ENCODE results near the gene SYPL2.

SYPL2 gene

DNA sequence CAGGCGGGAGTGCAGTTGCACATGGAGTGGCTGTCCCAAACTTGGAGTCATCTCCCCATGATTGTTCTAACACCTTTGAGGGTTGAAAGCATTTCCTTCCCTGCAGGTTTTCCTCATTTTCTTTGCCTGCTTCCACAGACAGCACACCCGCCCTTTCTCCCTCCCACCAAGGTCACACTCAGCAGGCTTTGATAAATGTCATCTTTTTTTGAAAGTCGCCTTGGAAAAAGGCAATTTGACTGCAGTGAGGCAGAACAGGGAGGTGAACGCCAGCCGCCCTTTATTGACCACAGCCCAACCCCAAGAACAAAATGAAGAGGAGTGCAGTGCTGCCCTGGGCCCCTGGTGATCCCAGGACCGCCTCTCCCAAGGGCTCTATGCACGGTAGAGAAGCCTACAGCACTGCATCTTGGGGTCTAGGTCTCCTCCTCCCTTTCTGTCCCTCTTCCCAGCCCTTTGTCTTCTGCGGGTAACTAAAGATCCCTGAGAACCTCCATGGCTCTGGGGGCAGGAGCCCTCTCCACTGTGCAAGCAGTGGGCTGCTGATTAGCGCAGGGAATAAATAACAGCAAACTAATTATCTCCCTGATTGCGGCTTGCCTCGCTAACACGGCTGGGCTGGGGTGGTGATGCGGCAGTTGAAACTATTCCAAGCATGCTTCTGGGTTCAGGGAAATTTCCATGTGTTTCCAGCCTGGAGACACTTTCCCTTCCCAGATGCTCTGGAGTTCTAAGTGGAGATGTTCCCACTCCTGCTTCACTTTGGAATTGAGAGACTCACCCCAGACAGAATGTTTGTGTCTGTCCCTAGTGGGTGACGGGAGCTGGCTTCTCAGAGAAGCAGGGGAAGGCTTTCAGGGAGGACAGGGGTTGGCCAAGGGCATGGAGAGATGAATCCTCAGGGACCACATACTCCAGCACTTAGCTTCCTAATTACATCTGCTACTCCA lies 54.9 kb downstream of the SYPL2 start:
- no peak for DNase-seq

DNA sequence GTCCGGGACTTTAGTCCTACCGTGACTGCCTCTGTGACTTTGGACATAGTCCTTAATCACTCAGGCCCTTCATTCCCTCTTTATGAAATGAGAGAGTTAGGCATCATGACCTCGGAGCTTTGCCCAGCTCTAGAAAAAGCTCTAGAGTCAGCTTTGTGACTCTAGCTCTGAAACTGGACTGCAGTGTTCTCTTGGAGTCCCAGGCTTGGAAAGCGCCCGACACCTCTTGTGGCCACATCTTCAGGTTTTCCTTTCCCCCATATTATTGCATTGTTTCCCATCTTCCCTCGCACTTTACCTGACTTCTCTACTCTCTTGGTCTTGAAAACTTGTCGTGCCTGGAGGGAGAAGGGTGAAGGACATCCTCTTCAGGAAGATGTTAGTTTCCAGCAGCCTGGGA lies 55.7 kb downstream of the SYPL2 start:
- no peak for DNase-seq

DNA sequence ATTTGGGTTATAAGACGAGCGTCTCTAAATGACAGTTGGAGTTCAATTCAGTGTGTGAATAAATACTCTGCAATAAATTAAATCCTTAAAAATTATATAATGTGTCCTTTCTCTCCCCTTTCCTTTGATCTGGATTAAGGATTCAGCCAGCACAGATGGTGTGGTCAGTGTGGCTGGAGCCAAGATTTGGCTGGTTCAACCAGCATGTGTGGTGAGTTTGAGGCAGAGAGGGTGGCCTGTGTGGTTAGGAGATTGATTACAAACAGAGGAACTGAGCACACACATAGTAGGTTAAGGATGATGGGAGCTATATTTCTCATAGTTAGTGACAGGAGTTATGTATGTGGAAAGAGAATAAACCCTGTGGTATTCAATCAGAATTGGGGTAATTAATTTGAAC lies 57.4 kb downstream of the SYPL2 start:
- DNase-seq, result no peak

DNA sequence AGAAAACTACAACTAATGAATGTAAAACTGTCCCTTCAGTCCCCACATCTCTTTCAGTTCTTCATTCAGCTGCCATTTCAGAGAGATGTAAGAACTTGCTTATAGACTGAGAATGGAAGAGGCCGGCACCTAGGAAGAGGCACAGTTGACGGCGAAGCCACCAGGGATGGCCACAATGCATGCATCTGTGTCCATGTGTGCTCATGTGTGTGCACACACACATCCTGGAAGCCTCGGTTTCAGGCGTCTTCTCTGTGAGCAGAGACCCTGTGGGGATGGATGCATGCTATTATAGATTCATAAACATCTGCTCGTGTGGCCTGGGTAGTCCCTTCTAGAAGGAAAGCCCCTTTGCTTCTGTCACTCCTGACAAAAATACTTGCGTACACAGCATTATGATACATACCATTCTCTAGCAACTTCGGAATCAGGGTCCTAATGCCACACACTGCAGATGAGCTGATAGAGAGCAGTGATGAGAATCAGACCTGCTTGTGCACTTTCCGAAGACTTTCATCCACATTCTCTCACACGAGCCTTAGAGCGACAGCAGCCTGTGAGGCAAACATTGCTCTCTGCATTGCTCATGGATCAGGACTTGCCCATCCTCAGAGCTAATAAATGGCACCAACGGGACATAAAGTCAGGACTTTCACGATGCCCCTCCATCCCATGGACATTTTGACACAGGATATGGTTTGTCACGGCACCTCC lies 60.9 kb downstream of the SYPL2 start:
- DNase-seq, result no peak

DNA sequence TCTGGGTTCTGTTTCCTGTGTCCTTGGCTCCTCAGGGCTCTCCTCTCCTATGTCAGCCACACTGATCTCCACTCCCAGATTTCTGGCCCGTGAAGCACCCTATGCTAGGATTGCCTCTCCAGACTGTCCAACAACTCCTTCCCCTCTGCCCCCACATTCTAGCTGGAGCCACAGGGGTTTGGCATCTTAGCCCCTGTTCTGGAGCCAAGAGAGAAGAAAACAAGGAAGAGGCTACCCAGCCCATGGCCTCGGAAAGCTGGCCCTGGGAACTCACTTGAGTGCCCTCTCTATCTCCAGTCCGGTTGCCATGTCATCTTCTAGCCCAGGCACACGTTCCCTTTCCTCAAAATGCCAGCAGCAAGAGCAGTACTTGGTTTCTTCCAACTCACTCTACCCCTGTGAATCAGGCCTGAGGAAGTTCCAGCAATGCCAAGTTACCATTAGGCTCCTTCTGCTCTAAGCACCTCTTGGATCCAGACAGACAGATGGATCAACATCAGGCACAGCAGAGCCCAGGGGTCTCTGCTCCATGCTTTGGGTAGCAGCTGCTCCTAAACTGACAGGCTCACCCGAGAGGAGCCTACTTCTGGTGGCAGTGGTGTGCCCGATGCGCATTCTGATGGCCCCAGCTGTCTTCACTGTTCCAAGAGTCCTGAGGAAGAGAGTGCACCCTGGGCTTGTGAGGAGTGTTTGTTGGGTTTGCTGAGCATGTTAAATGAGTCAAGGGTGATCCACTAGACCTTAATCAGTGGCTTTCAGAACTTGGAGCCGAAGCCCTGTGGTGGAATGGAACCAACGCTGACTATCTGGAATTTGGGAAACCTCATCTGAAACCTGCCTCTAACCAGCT lies 61.7 kb downstream of the SYPL2 start:
- DNase-seq, result no peak

DNA sequence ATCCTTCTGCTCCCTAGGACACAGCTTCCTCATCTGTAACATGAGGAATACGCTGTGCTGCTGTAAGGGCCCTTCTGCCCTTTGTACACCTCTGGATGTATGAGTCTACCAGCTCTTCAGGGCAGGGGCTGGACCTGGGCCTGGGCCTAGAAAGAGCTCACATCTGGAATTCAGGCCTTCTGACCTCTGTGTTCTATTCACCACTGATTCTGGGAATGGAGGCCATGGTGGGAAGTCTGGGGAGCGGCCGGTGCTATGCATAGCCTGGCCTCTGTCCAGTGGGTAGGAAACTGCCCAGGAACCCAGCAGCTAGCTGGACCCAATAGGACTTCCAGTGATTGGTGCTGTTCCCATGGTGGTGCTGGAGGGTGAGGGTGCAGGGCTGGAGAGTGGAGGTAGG lies 62.4 kb downstream of the SYPL2 start:
- no peak for DNase-seq

DNA sequence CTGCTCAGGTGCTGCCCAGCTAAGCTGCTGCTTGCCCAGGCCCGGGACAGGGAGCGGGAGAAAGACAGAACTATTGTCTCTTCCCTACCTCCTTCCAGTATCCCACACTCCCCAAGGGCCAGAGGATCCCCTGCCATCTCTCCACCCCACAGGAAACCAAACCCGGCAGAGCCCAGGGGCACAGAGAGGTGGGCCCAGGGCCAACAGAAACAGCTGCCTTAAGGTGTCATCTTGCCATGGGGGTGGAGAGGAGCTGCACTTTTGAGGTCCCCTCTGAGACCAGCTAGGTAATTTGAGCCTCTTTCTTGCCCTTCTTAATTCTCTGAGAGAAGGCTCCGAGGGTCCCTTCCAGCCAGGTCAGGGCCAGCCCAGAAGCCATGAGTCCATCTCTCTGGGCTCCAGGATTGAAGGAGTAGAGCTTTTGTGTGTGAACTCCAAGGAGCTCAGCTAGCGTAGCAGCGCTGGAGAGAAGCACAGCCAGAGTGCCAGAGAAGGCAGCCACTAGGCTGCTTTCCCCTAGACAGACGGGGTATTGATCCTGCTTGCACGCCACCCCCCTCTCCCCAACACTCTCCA lies 63.6 kb downstream of the SYPL2 start:
- no peak for DNase-seq

DNA sequence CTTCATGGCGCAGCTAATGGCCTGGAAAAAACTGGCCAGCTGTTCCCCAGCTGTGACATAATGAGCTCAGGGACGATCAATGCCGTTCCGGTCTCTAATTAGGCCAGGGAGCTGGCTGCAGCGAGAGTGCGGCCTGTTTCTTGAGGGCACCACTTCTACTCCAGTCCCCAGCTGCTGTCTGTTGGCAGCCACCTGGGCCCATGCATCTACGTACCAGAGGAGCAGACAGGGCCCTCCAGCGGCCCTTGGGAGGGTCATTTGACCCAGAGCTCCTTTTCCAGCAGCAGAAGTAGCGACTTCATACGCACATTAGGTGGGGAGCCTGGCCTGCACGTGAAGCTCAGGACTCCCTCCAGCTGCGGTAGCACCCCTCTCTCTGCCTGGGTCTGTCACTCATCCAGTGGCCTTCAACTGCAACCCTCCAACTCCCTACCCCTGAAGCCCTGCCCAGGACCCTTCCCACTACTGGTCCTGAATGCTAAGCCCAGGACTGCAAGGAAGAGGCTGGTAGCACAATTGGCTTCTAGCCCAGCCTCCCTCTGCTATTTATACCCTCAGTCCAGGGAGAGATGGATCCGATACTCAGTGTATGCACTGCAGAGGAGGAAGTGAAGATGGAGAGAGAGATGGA lies 64.2 kb downstream of the SYPL2 start:
- DNase-seq, result no peak

DNA sequence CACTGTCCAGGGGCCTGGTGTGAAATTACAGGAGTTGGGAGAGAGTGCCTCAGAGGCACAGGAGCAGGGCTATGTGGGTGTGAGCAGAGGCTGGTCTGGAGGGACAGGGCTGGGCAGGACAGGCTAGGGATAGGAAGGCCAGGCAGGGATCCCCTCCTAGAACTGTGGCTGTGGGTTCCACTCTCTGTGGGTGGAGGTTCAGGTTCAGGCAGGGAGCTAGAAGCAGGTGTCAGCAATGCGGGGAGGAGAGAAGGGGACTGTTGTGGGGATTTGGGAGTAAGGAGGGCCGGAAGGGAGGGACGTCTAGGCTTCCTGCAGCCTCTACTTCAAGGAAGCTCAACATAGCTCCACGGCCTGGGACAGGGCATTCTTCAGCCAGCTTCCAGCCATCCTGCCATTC lies 65.0 kb downstream of the SYPL2 start:
- DNase-seq, result no peak
